Measurements from ENCODE around the gene HMGCS2. TPM values are rescaled to one million over a fixed set of nuclear protein-coding genes. Genes with fewer than 3 reads are reported as not detected.

Gene HMGCS2
- total RNA-seq, 2 donors from 2014 or later, result 6.0 TPM; not detected in 1

GRCh38 chr1:119703666-119704450 is 64.8 kb downstream of the HMGCS2 start:
- 81% methylated on average over 6 of the region's 6 CpGs for WGBS, 2 donors

GRCh38 chr1:119702384-119702783 is 66.3 kb downstream of the HMGCS2 start:
- Histone ChIP-seq H3K27ac (no peak overlapping the region), H3K9me3 (no peaks in the 10 kb centered on the region), H3K4me3 (no peak overlapping the region), H3K4me1 (no peaks in the 10 kb centered on the region), H3K27me3 (no peaks in the 10 kb centered on the region), H3K36me3 (replicated peaks in 1 of 2; ENCODE audit: insufficient read depth in 1 of 2, low read depth in 2 of 2) (no peaks in the 10 kb centered on the region)
- DNase-seq (no peak), ATAC-seq (no peak)
- WGBS, 2 donors, result 82 to 88% methylated on average over 2 of the region's 2 CpGs
- intact Hi-C loops (cut with DNase I), result no loop called here
- no peak for TF ChIP-seq CTCF (IDR thresholded peaks at IDR 0.05)
- no peak for TF ChIP-seq POLR2A (IDR thresholded peaks at IDR 0.05)

More at GRCh38 chr1:119703666-119704450, 64.8 kb downstream of the HMGCS2 start:
- DNase-seq (no peak), ATAC-seq (no peak)
- Histone ChIP-seq H3K27ac (no peak overlapping the region), H3K9me3 (no peaks in the 10 kb centered on the region), H3K4me1 (no peaks in the 10 kb centered on the region), H3K27me3 (no peaks in the 10 kb centered on the region), H3K4me3 (no peak overlapping the region), H3K36me3 (replicated peaks in 1 of 2; ENCODE audit: insufficient read depth in 1 of 2, low read depth in 2 of 2) (no peaks in the 10 kb centered on the region)
- no peak for TF ChIP-seq CTCF (IDR thresholded peaks at IDR 0.05)
- no peak for TF ChIP-seq POLR2A (IDR thresholded peaks at IDR 0.05)
- intact Hi-C loops (cut with DNase I), result no loop called here

- no peak overlapping the region for H3K27ac ChIP-seq
- H3K27me3 ChIP-seq, result no peaks in the 10 kb centered on the region
- no peaks in the 10 kb centered on the region for H3K4me1 ChIP-seq
- H3K4me3 ChIP-seq, result no peak overlapping the region
- H3K9me3 ChIP-seq, result no peaks in the 10 kb centered on the region
- no peak for TF ChIP-seq CTCF (IDR thresholded peaks at IDR 0.05)
- TF ChIP-seq POLR2A (IDR thresholded peaks at IDR 0.05), result no peak
- no peak for DNase-seq
- no peaks in the 10 kb centered on the region for H3K36me3 ChIP-seq (replicated peaks in 1 of 2; ENCODE audit: insufficient read depth in 1 of 2, low read depth in 2 of 2)
- intact Hi-C loops (cut with DNase I), result no loop called here
- no peak for ATAC-seq
Measured at GRCh38 chr1:119701659-119702058, 67.0 kb downstream of the HMGCS2 start.

GRCh38 chr1:119700326-119700725 is 68.4 kb downstream of the HMGCS2 start:
- DNase-seq (no peak), ATAC-seq (no peak)
- Histone ChIP-seq H3K4me1 (no peaks in the 10 kb centered on the region), H3K27me3 (no peaks in the 10 kb centered on the region), H3K9me3 (no peaks in the 10 kb centered on the region), H3K27ac (no peak overlapping the region), H3K4me3 (no peak overlapping the region), H3K36me3 (replicated peaks in 1 of 2; ENCODE audit: insufficient read depth in 1 of 2, low read depth in 2 of 2) (no peaks in the 10 kb centered on the region)
- TF ChIP-seq CTCF (IDR thresholded peaks at IDR 0.05) (no peak), POLR2A (IDR thresholded peaks at IDR 0.05) (no peak)
- intact Hi-C loops (cut with DNase I), result no loop called here
- 56 to 62% methylated on average over 2 of the region's 2 CpGs for WGBS, 2 donors

Other genes starting within 250 kb of the HMGCS2 start
- gene ZNF697, start 120.6 kb downstream of the HMGCS2 start, total RNA-seq, result 1 to 10 TPM; 4.9 to 8.6 TPM
- gene PHGDH, start 57.0 kb downstream of the HMGCS2 start, total RNA-seq, result 100 to 1,000 TPM in 1 of 2 donors, 10 to 100 TPM in 1; 75.5 to 101 TPM
- gene REG4, start 42.6 kb upstream of the HMGCS2 start, total RNA-seq, result 10 to 100 TPM in 1 of 2 donors, 1 to 10 TPM in 1; 9.2 to 30.9 TPM
- gene ADAM30, start 127.6 kb upstream of the HMGCS2 start, total RNA-seq, result not detected

Measured in body of pancreas (tissue), 4 donors.